GM19397 (cell line): ENCODE data around the gene SLX9.
"Not testable (repeated sequence)": the region's sequence is repeated elsewhere in the genome, so short reads cannot be mapped to it uniquely, and the experiment has no call there.

Source experiments
- ATAC-seq: cut with Tn5 transposase; IDR thresholded peaks from one replicate; pipeline ENCODE4 v1.9.1; 2021; ENCODE audit warnings: mild to moderate bottlenecking, moderate library complexity; ENCODE audit not compliant: unreplicated experiment

The SLX9 gene

GRCh38 chr21:45015469-45015860, 75.6 kb downstream of the SLX9 start:
- no peak for ATAC-seq

- no peak for ATAC-seq
These were observed 76.2 kb downstream of the SLX9 start for GRCh38 chr21:45016031-45016405.

GRCh38 chr21:45016406-45017038, 76.7 kb downstream of the SLX9 start:
- no peak for ATAC-seq

DNA sequence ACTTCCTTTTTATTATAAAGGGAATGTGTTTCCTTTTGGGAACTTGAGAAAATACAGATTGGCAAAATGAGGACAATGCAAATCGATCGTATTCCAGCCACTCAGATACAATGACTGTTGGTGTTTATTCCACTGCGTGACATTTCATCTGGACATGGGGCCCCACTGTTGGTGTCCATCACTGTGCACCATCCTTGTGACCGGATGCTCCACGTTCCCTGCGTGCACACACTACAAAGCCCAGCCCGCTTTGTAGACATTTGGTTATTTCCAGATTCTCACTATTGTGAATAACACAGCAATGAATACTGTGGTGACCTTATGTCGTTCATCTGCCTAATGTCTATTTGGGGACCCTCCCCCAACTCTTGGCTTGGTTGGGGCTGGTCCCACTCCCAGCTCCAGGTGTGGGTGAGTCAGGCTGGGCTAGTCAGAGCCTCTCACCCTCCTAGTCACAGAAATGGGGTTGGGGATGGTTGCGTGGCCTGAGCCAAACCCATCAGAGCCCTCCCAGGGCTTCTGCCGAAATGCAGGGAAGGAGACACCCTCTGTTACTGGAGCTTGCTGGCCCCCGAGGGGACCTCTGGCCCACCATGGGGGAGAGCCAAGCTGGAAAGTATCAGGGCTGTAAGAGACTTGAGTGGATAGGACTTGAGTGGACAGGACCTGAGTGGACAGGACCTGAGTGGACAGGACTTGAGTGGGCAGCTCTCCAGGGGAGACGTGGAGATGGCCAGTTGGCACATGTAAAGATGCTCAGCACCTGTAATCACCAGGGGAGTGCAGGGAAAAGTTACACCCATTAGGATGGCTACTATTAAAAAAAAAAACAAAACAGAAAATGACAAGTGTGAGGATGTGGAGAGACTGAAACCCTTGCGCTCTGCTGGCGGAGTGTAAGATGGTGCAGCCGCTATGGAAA, 77.5 kb downstream of the SLX9 start:
- ATAC-seq, result no peak

GRCh38 chr21:45018131-45019075, 78.6 kb downstream of the SLX9 start:
- no peak for ATAC-seq

DNA sequence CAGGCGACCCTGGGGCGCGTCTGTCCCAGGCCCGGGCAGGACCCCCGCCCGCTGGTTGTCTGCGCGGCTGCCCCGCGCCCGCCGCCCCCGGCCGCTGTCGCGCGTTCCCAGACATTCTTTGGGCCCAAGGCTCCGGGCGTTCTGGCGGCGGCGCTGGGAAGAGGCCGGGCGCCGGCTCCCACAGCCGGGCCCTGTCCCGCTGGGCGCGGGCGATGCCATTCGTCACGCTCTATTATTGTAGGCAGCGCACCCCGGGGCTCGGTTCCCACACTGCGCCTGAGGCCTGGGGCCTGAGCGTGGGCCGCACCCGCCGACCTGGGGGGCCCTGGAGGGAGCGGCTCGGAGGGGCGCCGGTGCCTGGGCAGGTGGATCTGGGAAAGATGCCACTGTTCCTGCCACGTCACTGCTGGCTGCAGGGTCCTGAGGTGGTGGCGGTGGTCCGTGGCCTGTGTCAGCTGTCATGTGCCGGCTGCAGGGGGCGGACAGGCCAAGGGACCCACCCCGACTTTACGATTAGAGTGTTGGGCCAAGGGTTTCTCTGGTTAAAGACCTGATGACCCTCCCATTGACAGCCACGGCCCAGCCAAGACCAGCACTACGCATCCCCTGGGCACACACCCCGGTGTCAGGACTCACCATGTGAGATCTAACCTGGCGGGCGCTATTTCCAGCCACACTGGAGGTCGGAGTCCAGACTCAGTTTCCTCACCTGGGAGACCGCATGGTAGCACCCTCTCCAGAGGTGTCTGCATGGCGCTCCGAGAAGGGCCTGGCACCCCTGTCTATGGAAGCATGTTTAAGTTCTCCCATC, 79.5 kb downstream of the SLX9 start:
- ATAC-seq, result no peak

DNA sequence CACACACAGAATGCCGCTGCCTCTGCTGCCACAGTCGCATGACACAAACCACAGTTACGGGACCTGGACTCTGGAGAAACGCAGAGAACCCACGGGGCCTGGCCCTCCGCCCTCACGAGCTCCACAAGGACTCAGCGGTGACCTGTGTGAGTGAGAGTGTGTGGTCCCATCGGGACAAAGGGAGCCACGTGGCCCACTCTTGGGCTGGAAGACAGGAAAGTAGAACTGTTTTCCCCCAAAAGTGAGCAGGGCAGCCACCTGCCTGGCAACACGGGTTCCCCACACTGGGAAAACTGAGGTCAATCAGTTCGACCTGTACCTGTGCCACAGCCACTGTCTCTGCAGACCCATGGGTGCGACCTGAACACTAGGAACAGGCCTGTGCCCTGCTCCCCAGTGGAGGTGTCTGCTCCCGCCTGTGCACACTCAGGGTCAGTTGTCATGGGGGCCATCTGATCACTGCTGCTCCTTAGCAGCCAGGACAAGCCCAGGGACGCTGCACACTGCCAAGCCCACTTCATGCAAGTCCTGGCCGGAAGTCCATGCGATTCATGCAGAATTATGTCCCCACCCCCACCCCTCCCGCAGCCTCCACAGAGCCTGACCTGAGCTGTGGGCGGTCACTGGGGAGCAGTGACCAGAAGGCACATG, 80.2 kb downstream of the SLX9 start:
- no peak for ATAC-seq

DNA sequence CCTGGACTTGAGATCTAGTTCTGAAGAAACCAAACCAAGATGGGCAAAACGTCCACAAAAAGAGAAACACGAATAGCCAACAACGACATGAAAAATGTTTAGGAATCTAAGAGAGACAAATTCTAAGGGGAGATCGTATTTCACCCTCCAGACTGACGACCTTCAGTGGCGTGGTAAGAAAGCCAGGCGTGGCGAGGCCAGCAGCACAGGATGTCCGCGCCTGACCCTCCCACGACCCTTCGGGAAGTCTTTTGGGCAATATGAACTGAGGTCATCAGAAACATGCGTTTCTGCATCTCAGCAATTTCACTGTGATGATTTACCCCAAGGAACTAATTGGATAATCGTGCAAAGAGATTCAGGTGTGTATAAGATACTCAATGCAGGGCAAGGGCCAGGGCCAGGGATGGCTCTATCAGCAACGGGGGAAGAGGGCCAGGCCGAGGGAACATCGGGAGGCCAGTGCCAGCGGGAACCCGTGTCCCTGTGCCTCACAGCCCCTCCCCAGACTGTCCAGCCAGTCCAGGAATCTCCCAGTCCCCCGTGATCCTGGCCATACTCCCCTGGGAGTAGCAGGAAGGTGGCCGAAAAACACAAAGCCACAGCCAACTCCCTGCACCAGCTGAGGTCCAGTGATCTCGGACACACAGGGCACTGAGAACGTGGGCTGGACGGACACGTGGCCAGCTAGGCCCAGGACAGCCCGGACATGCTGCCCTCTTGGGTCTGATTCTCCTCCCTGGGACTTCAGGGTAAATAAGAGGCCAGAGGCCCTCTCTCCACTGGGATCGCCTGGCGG, 81.0 kb downstream of the SLX9 start:
- no peak for ATAC-seq

- no peak for ATAC-seq
These were observed 81.9 kb downstream of the SLX9 start for GRCh38 chr21:45021428-45022347.

DNA sequence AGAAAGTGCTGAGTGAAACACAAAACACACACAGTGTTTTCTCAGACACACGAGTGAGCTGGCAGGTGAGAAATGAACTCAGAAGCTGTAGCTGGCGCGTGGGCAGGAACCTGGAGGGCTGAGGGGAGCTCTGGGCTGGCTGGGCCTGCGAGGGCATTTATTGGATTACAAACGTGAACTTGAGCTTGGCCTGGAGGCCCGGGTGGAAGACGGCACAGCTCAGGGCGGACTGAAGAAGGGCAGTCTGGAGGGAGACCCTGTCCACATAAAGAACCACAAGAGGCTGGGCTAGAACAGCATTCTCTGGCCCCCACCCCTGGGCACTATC, 82.5 kb downstream of the SLX9 start:
- no peak for ATAC-seq

DNA sequence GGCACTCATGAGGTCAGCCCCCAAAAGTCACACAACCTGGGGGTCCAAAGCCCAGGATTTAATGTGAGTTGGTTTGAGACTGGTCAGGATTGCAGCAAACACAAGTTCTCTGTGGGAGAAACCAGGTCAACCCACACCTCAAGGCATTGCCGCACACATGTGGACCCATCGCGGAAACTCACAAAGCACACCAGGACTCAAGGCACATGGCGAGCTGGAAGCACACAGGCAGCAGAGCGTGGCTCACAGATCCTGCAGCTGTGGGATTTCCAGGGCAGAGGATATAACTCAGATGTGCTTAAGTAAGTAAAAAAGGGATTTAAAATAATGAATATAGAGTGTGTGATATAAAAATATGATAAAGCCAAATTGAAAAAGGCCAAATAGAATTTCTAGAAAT, 82.9 kb downstream of the SLX9 start:
- no peak for ATAC-seq

DNA sequence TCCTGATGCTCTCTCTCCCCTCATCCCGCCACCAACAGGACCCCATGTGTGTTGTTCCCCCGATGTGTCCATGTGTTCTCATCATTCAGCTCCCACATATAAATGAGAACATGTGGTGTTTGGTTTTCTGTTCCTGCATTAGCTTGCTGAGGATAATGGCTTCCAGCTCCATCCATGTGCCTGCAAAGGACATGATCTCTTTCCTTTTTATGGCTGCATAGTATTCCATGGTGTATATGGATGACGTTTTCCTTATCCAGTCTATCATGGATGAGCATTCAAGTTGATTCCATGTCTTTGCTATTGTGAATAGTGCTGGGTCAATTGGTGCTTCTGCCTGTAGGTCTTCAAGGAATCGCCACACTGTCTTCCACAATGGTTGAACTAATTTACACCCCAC, 84.7 kb downstream of the SLX9 start:
- not testable (repeated sequence) for ATAC-seq

GRCh38 chr21:45026066-45026745, 86.4 kb downstream of the SLX9 start:
- ATAC-seq, result no peak
